Neural cell (in vitro differentiated cells): ENCODE data around the gene RGS9.

Experiments
- EZH2 ChIP-seq: fragments of 200-600, 300-800 bp; shearing (Covaris generic), sonication (generic); IDR thresholded peaks from 2 replicates; pipeline ENCODE4 v1.6.1; 2014; ENCODE audit warnings: antibody characterized with exemption, low read length, borderline replicate concordance, mild to moderate bottlenecking; ENCODE audit not compliant: insufficient read depth, poor library complexity, severe bottlenecking
- MXI1 ChIP-seq: fragments of 450-650 bp; conservative IDR thresholded peaks from 2 replicates; pipeline ENCODE4 v1.6.1; 2014; ENCODE audit warnings: antibody characterized with exemption, mild to moderate bottlenecking; ENCODE audit not compliant: poor library complexity, severe bottlenecking
- POLR2AphosphoS5 ChIP-seq: IDR thresholded peaks from 2 replicates; pipeline ENCODE4 v1.6.1; 2012
- RAD21 ChIP-seq: fragments of 450-650 bp; conservative IDR thresholded peaks from 2 replicates; pipeline ENCODE4 v1.6.1; 2014; ENCODE audit warnings: antibody characterized with exemption, mild to moderate bottlenecking, moderate library complexity
- TF ChIP-seq, protein P1 (sequence below): fragments of 450-650 bp; IDR thresholded peaks from 2 replicates; pipeline ENCODE4 v1.5.1; 2014; ENCODE audit warnings: antibody characterized with exemption, mild to moderate bottlenecking, moderate library complexity; ENCODE audit not compliant: poor library complexity, severe bottlenecking

DNA sequence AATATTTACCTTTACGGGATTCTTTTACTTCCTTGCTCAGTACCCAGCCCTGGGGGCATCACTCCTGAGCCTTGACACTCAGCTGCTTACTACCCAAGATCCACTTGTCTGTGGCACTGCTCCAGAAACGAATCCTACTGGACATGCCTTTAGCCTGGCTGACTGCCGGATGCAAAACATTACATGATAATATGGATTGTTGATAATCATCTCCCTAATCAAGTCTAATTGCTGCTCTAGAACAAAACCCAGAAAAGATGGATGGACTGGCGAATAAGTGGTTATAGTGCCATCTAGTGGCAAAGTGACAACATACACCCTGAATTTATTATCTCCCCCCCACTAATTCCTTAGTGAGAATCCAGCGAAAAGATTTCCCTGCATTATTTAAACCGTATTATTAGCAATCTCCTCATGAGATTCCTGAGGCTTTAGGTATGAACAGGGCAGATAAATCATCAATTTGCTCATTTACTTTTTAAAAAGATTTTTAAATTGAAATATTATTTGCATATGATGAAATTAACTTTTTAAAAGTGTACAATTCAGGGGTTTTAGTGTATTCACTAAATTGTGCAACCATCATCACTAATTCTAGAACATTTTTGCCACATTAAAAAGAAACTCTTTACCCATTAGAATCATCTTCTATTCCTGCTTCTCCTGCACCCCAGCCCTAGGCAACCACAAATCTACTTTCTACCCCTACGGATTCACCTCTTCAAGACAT lies 61.6 kb downstream of the RGS9 start:
- TF ChIP-seq, protein P1, sequence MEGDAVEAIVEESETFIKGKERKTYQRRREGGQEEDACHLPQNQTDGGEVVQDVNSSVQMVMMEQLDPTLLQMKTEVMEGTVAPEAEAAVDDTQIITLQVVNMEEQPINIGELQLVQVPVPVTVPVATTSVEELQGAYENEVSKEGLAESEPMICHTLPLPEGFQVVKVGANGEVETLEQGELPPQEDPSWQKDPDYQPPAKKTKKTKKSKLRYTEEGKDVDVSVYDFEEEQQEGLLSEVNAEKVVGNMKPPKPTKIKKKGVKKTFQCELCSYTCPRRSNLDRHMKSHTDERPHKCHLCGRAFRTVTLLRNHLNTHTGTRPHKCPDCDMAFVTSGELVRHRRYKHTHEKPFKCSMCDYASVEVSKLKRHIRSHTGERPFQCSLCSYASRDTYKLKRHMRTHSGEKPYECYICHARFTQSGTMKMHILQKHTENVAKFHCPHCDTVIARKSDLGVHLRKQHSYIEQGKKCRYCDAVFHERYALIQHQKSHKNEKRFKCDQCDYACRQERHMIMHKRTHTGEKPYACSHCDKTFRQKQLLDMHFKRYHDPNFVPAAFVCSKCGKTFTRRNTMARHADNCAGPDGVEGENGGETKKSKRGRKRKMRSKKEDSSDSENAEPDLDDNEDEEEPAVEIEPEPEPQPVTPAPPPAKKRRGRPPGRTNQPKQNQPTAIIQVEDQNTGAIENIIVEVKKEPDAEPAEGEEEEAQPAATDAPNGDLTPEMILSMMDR, result peak; percentile 96
- TF ChIP-seq MXI1 (no peak), POLR2AphosphoS5 (no peak), EZH2 (no peak), RAD21 (peak; percentile 96)
